Measurements from ENCODE around the gene CLEC18B. TPM values are rescaled to one million over a fixed set of nuclear protein-coding genes. Genes with fewer than 3 reads are reported as not detected.
A peak's percentile ranks its signal among the peaks of the same experiment; 100 is the strongest.
"Not testable (repeated sequence)": the region's sequence is repeated elsewhere in the genome, so short reads cannot be mapped to it uniquely, and the experiment has no call there.

The CLEC18B gene
- total and polyA plus RNA-seq, 12 donors, result 0.29 to 0.77 (median 0.44) TPM; not detected in 5

GRCh38 chr16:74373847-74374184 lies 47.5 kb downstream of the CLEC18B start:
- ATAC-seq, H3K27ac ChIP-seq: not testable (repeated sequence)
- intact Hi-C loops (cut with DNase I), result loop anchor here in 1 of 10 donors (10.0 kb wide), 1 partner anchor 71 kb away; no protein-coding TSS in a partner anchor

GRCh38 chr16:74372953-74373846 lies 48.1 kb downstream of the CLEC18B start:
- no peak for TF ChIP-seq CTCF (IDR thresholded peaks at IDR 0.05)
- Histone ChIP-seq H3K36me3 (no peaks in the 10 kb centered on the region), H3K27me3 (no peaks in the 10 kb centered on the region), H3K27ac (no peak overlapping the region), H3K4me1 (peaks cover 0 to 7% (median 0%) of the 10 kb centered on the region in 9 donors), H3K4me3 (no peak overlapping the region), H3K9me3 (no peaks in the 10 kb centered on the region)
- ATAC-seq (no peak), DNase-seq (no peak)
- intact Hi-C loops (cut with DNase I), result loop anchor here in 1 of 10 donors (10.0 kb wide), 1 partner anchor 72 kb away; no protein-coding TSS in a partner anchor
- 85 to 88% methylated on average over 10 of the region's 10 CpGs for WGBS, 2 donors

More at GRCh38 chr16:74373847-74374184, 47.5 kb downstream of the CLEC18B start:
- H3K4me3 ChIP-seq, DNase-seq, H3K9me3 ChIP-seq, H3K36me3 ChIP-seq, H3K27me3 ChIP-seq, H3K4me1 ChIP-seq: not testable (repeated sequence)
- 93 to 95% methylated on average over 9 of the region's 9 CpGs for WGBS, 2 donors

GRCh38 chr16:74372369-74372768 lies 48.9 kb downstream of the CLEC18B start:
- Histone ChIP-seq H3K27me3 (no peaks in the 10 kb centered on the region), H3K4me1 (peaks cover 0 to 8% (median under 1%) of the 10 kb centered on the region in 9 donors), H3K9me3 (no peaks in the 10 kb centered on the region), H3K36me3 (no peaks in the 10 kb centered on the region), H3K27ac (no peak overlapping the region), H3K4me3 (no peak overlapping the region)
- no peak for ATAC-seq
- WGBS, 2 donors, result 82 to 88% methylated on average over 5 of the region's 5 CpGs
- no peak for TF ChIP-seq CTCF (IDR thresholded peaks at IDR 0.05)
- intact Hi-C loops (cut with DNase I), result loop anchor here in 1 of 10 donors (10.0 kb wide), 1 partner anchor 72 kb away; no protein-coding TSS in a partner anchor
- no peak for DNase-seq

GRCh38 chr16:74370338-74371135 lies 50.7 kb downstream of the CLEC18B start:
- 90 to 91% methylated on average over 20 of the region's 20 CpGs for WGBS, 2 donors
- DNase-seq, result not testable (repeated sequence)
- intact Hi-C loops (cut with DNase I), result loop anchor here in 1 of 10 donors (10.0 kb wide), 1 partner anchor 74 kb away; no protein-coding TSS in a partner anchor

GRCh38 chr16:74368002-74368911 lies 53.0 kb downstream of the CLEC18B start:
- H3K27me3 ChIP-seq; H3K9me3 ChIP-seq; intact Hi-C loops (cut with DNase I): not testable (repeated sequence)
- H3K36me3 ChIP-seq, result peaks cover 0 to 19% (median 0%) of the 10 kb centered on the region in 9 donors
- peak; percentile 97 to 100 for DNase-seq
- peaks cover 4 to 35% (median 17%) of the 10 kb centered on the region in 9 donors for H3K4me1 ChIP-seq
- peak; percentile 97 to 99 (median 98) for ATAC-seq
- H3K27ac ChIP-seq, result peak overlapping the region; percentile 79 to 91 (median 86)
- peak overlapping the region; percentile 59 to 96 (median 81) for H3K4me3 ChIP-seq
- 1% methylated on average over 59 to 65 of the region's 81 CpGs for WGBS, 2 donors

More at GRCh38 chr16:74370338-74371135, 50.7 kb downstream of the CLEC18B start:
- not testable (repeated sequence) for H3K27ac ChIP-seq, H3K4me3 ChIP-seq, H3K36me3 ChIP-seq, ATAC-seq, H3K9me3 ChIP-seq, H3K27me3 ChIP-seq
- H3K4me1 ChIP-seq, result peaks cover 4 to 23% (median 13%) of the 10 kb centered on the region in 9 donors

GRCh38 chr16:74367469-74368001 lies 53.7 kb downstream of the CLEC18B start:
- peak overlapping the region; percentile 79 to 91 (median 86) for H3K27ac ChIP-seq
- H3K36me3 ChIP-seq, result peaks cover 0 to 25% (median 0%) of the 10 kb centered on the region in 9 donors
- DNase-seq (peak; percentile 30 to 58), ATAC-seq (peak; percentile 31 to 67 (median 52))
- peak overlapping the region; percentile 59 to 96 (median 81) for H3K4me3 ChIP-seq
- H3K4me1 ChIP-seq, result peaks cover 4 to 35% (median 17%) of the 10 kb centered on the region in 9 donors
- 1 to 2% methylated on average over 23 to 33 of the region's 35 CpGs for WGBS, 2 donors
- H3K27me3 ChIP-seq; H3K9me3 ChIP-seq; intact Hi-C loops (cut with DNase I): not testable (repeated sequence)

GRCh38 chr16:74361646-74362610 lies 59.4 kb downstream of the CLEC18B start:
- H3K4me1 ChIP-seq, result peaks cover 3 to 23% (median 11%) of the 10 kb centered on the region in 9 donors
- peaks cover 0 to 74% (median 9%) of the 10 kb centered on the region in 9 donors for H3K36me3 ChIP-seq
- DNase-seq; H3K27ac ChIP-seq; H3K27me3 ChIP-seq; H3K4me3 ChIP-seq; H3K9me3 ChIP-seq; intact Hi-C loops (cut with DNase I): not testable (repeated sequence)
- ATAC-seq, result peak in 1 of 8 donors; percentile 3
- WGBS, 2 donors, result 82 to 84% methylated on average over 8 to 9 of the region's 15 CpGs

Measured in heart right ventricle (tissue), 16 donors.